Measurements from ENCODE around the gene ACKR3.

DNA sequence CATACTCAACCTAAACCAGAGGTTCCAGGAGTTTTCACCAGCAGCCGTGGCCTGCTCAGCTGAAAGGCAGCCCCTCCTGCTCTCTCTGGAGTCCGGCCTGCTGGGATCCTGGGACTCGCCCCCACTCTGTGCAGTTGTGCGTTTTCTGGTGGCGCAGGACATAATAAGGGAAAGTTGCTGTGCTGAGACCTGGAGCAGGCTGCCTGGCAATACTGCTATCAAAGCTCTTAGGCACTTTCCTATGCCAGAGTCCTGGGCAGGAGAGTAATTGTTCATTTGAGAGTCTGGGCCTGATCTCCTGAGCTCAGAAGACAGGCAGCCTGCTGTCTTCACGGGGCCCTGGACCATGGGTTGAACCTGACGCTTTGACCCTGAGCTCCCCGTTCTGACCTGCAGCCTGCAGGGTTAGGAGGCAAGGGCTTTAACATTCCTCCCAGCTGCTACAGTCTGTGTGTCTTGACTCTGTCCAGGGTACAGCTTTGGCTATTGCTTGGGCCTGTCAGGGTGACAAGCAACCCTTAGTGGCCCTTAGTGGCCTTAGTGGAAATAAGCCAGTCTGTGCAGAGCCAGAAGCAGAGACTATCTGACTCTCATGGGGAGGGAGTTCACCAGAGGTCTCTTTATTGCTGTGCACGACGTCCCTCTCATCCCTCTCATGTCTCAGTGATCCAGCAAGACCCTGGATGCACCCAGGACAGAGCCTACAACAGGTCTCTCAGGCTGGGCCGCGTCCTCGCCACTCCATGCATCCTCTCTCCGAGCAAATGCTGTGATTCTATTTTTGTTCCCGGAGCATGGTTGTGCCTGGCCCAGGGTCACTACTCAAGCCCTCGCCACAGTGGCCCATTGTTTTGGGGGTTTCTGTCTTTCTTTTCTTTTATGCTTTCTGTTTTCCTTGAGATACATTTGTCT lies 60.6 kb downstream of the ACKR3 start:
- TF ChIP-seq, protein P1, sequence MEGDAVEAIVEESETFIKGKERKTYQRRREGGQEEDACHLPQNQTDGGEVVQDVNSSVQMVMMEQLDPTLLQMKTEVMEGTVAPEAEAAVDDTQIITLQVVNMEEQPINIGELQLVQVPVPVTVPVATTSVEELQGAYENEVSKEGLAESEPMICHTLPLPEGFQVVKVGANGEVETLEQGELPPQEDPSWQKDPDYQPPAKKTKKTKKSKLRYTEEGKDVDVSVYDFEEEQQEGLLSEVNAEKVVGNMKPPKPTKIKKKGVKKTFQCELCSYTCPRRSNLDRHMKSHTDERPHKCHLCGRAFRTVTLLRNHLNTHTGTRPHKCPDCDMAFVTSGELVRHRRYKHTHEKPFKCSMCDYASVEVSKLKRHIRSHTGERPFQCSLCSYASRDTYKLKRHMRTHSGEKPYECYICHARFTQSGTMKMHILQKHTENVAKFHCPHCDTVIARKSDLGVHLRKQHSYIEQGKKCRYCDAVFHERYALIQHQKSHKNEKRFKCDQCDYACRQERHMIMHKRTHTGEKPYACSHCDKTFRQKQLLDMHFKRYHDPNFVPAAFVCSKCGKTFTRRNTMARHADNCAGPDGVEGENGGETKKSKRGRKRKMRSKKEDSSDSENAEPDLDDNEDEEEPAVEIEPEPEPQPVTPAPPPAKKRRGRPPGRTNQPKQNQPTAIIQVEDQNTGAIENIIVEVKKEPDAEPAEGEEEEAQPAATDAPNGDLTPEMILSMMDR (IDR thresholded peaks at IDR 0.05; ENCODE audit: poor library complexity, severe bottlenecking): no peak
- no peak for TF ChIP-seq EP300 (conservative IDR thresholded peaks at IDR 0.05; ENCODE audit: poor library complexity, severe bottlenecking)
- TF ChIP-seq, protein P2, sequence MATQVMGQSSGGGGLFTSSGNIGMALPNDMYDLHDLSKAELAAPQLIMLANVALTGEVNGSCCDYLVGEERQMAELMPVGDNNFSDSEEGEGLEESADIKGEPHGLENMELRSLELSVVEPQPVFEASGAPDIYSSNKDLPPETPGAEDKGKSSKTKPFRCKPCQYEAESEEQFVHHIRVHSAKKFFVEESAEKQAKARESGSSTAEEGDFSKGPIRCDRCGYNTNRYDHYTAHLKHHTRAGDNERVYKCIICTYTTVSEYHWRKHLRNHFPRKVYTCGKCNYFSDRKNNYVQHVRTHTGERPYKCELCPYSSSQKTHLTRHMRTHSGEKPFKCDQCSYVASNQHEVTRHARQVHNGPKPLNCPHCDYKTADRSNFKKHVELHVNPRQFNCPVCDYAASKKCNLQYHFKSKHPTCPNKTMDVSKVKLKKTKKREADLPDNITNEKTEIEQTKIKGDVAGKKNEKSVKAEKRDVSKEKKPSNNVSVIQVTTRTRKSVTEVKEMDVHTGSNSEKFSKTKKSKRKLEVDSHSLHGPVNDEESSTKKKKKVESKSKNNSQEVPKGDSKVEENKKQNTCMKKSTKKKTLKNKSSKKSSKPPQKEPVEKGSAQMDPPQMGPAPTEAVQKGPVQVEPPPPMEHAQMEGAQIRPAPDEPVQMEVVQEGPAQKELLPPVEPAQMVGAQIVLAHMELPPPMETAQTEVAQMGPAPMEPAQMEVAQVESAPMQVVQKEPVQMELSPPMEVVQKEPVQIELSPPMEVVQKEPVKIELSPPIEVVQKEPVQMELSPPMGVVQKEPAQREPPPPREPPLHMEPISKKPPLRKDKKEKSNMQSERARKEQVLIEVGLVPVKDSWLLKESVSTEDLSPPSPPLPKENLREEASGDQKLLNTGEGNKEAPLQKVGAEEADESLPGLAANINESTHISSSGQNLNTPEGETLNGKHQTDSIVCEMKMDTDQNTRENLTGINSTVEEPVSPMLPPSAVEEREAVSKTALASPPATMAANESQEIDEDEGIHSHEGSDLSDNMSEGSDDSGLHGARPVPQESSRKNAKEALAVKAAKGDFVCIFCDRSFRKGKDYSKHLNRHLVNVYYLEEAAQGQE (IDR thresholded peaks at IDR 0.05; ENCODE audit: borderline replicate concordance): no peak
- TF ChIP-seq RAD21 (conservative IDR thresholded peaks at IDR 0.05): no peak
- TF ChIP-seq POLR2AphosphoS5 (IDR thresholded peaks at IDR 0.05): no peak
